Measurements from ENCODE around the gene SCRN1.
"Not testable (repeated sequence)": the region's sequence is repeated elsewhere in the genome, so short reads cannot be mapped to it uniquely, and the experiment has no call there.

SCRN1 gene

GRCh38 chr7:29962035-29962434 is 27.6 kb downstream of the SCRN1 start:
- DNase-seq = no peak

- DNase-seq = not testable (repeated sequence)
Observed at GRCh38 chr7:29961611-29962010, 28.0 kb downstream of the SCRN1 start.

- no peak for DNase-seq
Observed at GRCh38 chr7:29958667-29959358, 30.8 kb downstream of the SCRN1 start.

- DNase-seq = no peak
Observed at GRCh38 chr7:29957521-29958310, 31.9 kb downstream of the SCRN1 start.

GRCh38 chr7:29956487-29956836 is 33.1 kb downstream of the SCRN1 start:
- DNase-seq = no peak

- no peak for DNase-seq
Observed at GRCh38 chr7:29955799-29956486, 33.7 kb downstream of the SCRN1 start.

GRCh38 chr7:29955075-29955792 is 34.4 kb downstream of the SCRN1 start:
- DNase-seq = no peak

GRCh38 chr7:29953726-29954347 is 35.8 kb downstream of the SCRN1 start:
- no peak for DNase-seq

- DNase-seq = no peak
Observed at GRCh38 chr7:29951206-29951605, 38.4 kb downstream of the SCRN1 start.

- DNase-seq = no peak
Observed at GRCh38 chr7:29950480-29950879, 39.1 kb downstream of the SCRN1 start.

- no peak for DNase-seq
Observed at GRCh38 chr7:29948587-29948986, 41.0 kb downstream of the SCRN1 start.

- DNase-seq = no peak
Observed at GRCh38 chr7:29946428-29947186, 43.0 kb downstream of the SCRN1 start.

- no peak for DNase-seq
Observed at GRCh38 chr7:29945259-29945809, 44.3 kb downstream of the SCRN1 start.

GRCh38 chr7:29940199-29940598 is 49.4 kb downstream of the SCRN1 start:
- DNase-seq = no peak

- no peak for DNase-seq
Observed at GRCh38 chr7:29937132-29937531, 52.5 kb downstream of the SCRN1 start.

- no peak for DNase-seq
Observed at GRCh38 chr7:29935111-29935510, 54.5 kb downstream of the SCRN1 start.

- DNase-seq = no peak
Observed at GRCh38 chr7:29929018-29929807, 60.4 kb downstream of the SCRN1 start.

GRCh38 chr7:29926741-29927140 is 62.9 kb downstream of the SCRN1 start:
- DNase-seq = no peak

- no peak for DNase-seq
Observed at GRCh38 chr7:29926216-29926615, 63.4 kb downstream of the SCRN1 start.

GRCh38 chr7:29924684-29925083 is 64.9 kb downstream of the SCRN1 start:
- DNase-seq = no peak

GRCh38 chr7:29924006-29924405 is 65.6 kb downstream of the SCRN1 start:
- no peak for DNase-seq

All from GOT3 (cell line).